Karpas-422 (cell line): ENCODE results near the gene CADM4. TPM values are rescaled to one million over a fixed set of nuclear protein-coding genes. Genes with fewer than 3 reads are reported as not detected.
"Not testable (repeated sequence)": the region's sequence is repeated elsewhere in the genome, so short reads cannot be mapped to it uniquely, and the experiment has no call there.

Source experiments
- DNase-seq: peaks from one replicate; pipeline ENCODE4 v3.0.0-alpha.2; 2015
- H2AFZ ChIP-seq: fragments of 200-600 bp; sonication (generic); 2 replicates; pipeline ENCODE4 v1.6.1; 2014; ENCODE audit warnings: antibody characterized with exemption, low read length, mixed read lengths
- H3K27ac ChIP-seq: fragments of 200-600 bp; sonication (generic); 2 replicates; pipeline ENCODE4 v1.5.1; 2014; ENCODE audit warnings: mild to moderate bottlenecking, low read length, moderate library complexity
- H3K27me3 ChIP-seq: fragments of 200-600 bp; sonication (generic); 2 replicates; pipeline ENCODE4 v1.6.1; 2014; ENCODE audit warnings: low read length, mixed read lengths
- H3K36me3 ChIP-seq: fragments of 200-600 bp; sonication (generic); 2 replicates; pipeline ENCODE4 v1.6.1; 2014; ENCODE audit warnings: low read length, mixed read lengths; ENCODE audit not compliant: insufficient read depth
- H3K4me1 ChIP-seq: fragments of 200-600 bp; sonication (generic); 2 replicates; pipeline ENCODE4 v1.6.1; 2014; ENCODE audit warnings: mild to moderate bottlenecking, low read length, mixed read lengths
- H3K4me2 ChIP-seq: fragments of 200-600 bp; sonication (generic); 2 replicates; pipeline ENCODE4 v1.6.1; 2014; ENCODE audit warnings: low read length, low read depth, mild to moderate bottlenecking; ENCODE audit not compliant: poor library complexity, severe bottlenecking
- H3K4me3 ChIP-seq: fragments of 200-600 bp; sonication (generic); 2 replicates; pipeline ENCODE4 v1.5.1; 2014; ENCODE audit warnings: mild to moderate bottlenecking, antibody characterized with exemption, low read length, mixed read lengths
- H3K79me2 ChIP-seq: fragments of 200-600 bp; sonication (generic); 2 replicates; pipeline ENCODE4 v1.6.1; 2014; ENCODE audit warnings: mild to moderate bottlenecking, low read length, mixed read lengths
- H3K9ac ChIP-seq: fragments of 200-600 bp; sonication (generic); 2 replicates; pipeline ENCODE4 v1.6.0; 2014; ENCODE audit warnings: low read length
- H3K9me2 ChIP-seq: fragments of 200-600 bp; sonication (generic), shearing (Covaris generic); replicated peaks from 2 replicates; pipeline ENCODE4 v1.6.0; 2014; ENCODE audit warnings: mild to moderate bottlenecking, low read length, moderate library complexity; ENCODE audit not compliant: insufficient read depth
- H3K9me3 ChIP-seq: fragments of 300-700, 200-600 bp; sonication (generic); 2 replicates; pipeline ENCODE4 v1.6.1; 2014; ENCODE audit warnings: low read length, mixed read lengths
- H4K20me1 ChIP-seq: fragments of 200-600 bp; sonication (generic); 2 replicates; pipeline ENCODE4 v1.6.1; 2014; ENCODE audit warnings: mild to moderate bottlenecking, antibody characterized with exemption, low read length, low read depth; ENCODE audit not compliant: insufficient read depth
- total RNA-seq: library from RNA; depleted of rRNA; stranded (reverse); fragments of >200 nt; shearing (Covaris generic); gene quantifications from 2 replicates; pipeline ENCODE4 v1.2.3, GENCODE V29; 2014; ENCODE audit warnings: low replicate concordance; rRNA removed

Gene CADM4, protein sequence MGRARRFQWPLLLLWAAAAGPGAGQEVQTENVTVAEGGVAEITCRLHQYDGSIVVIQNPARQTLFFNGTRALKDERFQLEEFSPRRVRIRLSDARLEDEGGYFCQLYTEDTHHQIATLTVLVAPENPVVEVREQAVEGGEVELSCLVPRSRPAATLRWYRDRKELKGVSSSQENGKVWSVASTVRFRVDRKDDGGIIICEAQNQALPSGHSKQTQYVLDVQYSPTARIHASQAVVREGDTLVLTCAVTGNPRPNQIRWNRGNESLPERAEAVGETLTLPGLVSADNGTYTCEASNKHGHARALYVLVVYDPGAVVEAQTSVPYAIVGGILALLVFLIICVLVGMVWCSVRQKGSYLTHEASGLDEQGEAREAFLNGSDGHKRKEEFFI
- not detected in 2 replicates for total RNA-seq

DNA sequence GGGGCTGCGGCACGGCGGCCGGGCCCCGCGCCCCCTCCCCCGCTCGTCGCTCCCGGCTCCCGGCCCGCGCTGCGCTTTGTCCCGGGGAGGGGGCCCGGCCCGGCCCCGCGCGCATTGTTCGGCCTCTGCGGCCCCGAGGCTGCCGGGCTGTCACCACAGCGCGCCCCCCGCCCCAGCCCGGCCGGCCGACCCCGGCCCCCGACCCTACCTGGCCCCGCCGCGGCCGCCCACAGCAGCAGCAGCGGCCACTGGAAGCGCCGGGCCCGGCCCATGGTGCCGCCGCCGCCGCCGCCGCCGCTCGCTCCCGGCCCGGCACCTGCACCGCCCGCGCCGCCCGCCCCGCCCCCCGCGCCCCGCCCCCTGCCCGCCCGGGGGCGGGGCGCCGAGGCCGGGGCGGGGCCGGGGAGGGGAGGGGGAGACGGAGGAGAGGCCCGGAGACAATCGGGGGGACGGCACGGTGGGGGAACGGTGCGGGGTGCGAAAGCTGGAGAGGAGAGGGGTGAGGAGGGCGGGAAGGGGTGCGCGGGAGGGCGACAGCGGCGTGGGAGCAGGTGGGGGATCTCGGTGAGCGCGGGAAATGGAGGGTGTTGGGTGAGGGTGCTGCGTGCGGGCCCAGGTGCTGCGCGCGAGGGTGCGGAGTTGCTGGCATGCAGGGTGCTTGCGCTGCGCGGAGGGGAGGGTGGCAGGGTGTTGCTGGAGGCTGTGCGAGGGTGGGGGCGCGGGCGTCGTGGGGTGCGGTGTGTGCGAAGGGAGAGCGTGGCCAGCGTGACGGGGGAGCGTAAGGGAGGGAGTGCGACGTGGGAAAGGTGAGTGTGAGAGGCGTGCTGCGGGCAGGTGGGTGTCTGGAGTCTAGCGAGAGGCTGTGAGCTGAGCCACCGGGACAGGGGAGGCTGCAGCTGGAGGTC lies at the start of gene CADM4:
Gene CADM4 (minus strand): TSS at position 332 of the 905 bp plus-strand sequence. CDS start 60 bp downstream, at position 272.
- no peak for DNase-seq

DNA sequence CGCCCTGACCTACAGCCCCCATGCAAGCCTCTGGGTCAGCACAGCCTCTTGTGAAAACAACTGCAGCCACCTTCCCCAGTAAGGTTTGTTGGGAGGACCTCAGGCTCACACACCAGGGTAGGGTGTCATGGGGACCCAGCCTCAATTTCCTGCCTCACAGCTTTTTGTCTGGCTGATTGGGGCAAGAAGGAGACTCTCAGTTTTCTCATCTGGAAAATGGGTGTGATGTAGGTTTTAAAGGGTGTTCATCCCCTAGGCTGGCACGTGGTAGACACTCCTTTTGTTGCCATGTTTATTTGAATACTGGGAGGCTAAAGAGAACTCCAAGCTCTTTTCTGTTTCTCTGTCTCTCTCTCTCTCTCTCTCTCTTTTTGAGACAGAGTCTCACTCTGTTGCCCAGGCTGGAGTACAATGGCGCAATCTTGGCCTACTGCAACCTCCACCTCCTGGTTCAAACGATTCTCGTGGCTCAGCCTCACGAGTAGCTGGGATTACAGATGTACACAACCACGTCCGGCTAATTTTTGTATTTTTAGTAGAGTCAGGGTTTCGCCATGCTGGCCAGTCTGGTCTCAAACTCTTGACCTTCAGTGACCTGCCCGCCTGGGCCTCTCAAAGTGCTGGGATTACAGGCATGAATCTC lies 48.5 kb upstream of the CADM4 start:
- Histone ChIP-seq H3K36me3 (no peaks in the 10 kb centered on the region), H3K4me3 (no peak overlapping the region), H3K9me2 (no peaks in the 10 kb centered on the region), H3K9me3 (no peaks in the 10 kb centered on the region), H3K4me1 (no peaks in the 10 kb centered on the region), H3K27me3 (no peaks in the 10 kb centered on the region), H3K4me2 (no peak overlapping the region), H3K9ac (no peak overlapping the region), H4K20me1 (no peaks in the 10 kb centered on the region), H3K79me2 (no peaks in the 10 kb centered on the region), H3K27ac (no peak overlapping the region), H2AFZ (no peak overlapping the region)
- DNase-seq = no peak

More for the DNA sequence above, at the start of gene CADM4:
- no peak within 1 kb of the TSS for H3K4me3 ChIP-seq
- H3K27me3 ChIP-seq = no peaks in the 10 kb centered on the region
- H3K27ac ChIP-seq = no peak within 1 kb of the TSS
- no peaks in the 10 kb centered on the region for H3K36me3 ChIP-seq
- no peaks in the 10 kb centered on the region for H3K4me1 ChIP-seq
- H2AFZ ChIP-seq = no peak within 1 kb of the TSS
- no peak within 1 kb of the TSS for H3K9ac ChIP-seq
- no peaks in the 10 kb centered on the region for H4K20me1 ChIP-seq
- no peak within 1 kb of the TSS for H3K4me2 ChIP-seq
- H3K9me2 ChIP-seq = no peaks in the 10 kb centered on the region
- H3K9me3 ChIP-seq = no peaks in the 10 kb centered on the region
- H3K79me2 ChIP-seq = no peaks in the 10 kb centered on the region

DNA sequence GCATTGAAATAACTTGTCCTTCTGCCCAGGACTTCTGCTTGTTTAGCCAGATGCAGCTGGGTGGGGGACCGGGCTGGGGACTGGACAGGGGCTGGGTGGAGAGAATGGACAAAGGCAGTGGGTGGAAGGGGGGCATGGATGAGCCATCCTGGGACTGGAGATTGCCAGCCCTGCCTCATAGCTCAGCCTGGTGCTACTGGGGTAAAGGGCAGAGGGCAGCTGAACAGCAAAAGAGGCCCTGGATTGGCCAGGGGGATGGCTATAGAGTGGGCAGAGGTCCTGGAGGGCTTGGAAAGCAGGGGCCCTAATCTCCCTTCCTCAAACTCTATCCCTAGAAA lies 48.0 kb upstream of the CADM4 start:
- Histone ChIP-seq H3K27ac (no peak overlapping the region), H3K9me3 (no peaks in the 10 kb centered on the region), H3K4me2 (no peak overlapping the region), H3K36me3 (no peaks in the 10 kb centered on the region), H3K4me3 (no peak overlapping the region), H3K4me1 (no peaks in the 10 kb centered on the region), H3K27me3 (no peaks in the 10 kb centered on the region), H3K9me2 (no peaks in the 10 kb centered on the region), H4K20me1 (no peaks in the 10 kb centered on the region), H3K9ac (no peak overlapping the region), H3K79me2 (no peaks in the 10 kb centered on the region), H2AFZ (no peak overlapping the region)
- no peak for DNase-seq

DNA sequence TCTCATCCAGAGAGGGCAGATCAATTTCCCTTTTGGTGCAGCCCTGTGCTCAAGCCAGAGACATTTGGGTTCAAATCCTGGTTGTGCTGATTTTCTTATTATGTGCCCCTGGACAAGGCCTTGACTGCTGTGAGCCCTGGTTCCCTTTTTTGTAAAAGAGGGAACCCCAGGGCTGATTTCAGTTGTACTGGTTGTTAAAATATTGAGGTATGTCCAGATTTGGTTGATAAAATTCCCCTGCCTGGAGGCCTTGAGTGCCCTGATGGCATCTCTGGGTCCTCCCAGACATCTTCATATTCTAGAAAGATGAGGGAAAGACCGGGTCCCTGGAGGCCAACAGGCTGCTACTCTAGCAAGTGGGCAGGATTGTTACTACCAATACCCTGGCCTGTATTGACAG lies 44.7 kb upstream of the CADM4 start:
- H4K20me1 ChIP-seq = no peaks in the 10 kb centered on the region
- no peak overlapping the region for H3K9ac ChIP-seq
- no peaks in the 10 kb centered on the region for H3K27me3 ChIP-seq
- H3K9me3 ChIP-seq = no peaks in the 10 kb centered on the region
- H3K36me3 ChIP-seq = no peaks in the 10 kb centered on the region
- no peaks in the 10 kb centered on the region for H3K79me2 ChIP-seq
- H2AFZ ChIP-seq = no peak overlapping the region
- no peak for DNase-seq
- H3K27ac ChIP-seq = no peak overlapping the region
- no peaks in the 10 kb centered on the region for H3K9me2 ChIP-seq
- H3K4me2 ChIP-seq = no peak overlapping the region
- no peak overlapping the region for H3K4me3 ChIP-seq
- no peaks in the 10 kb centered on the region for H3K4me1 ChIP-seq

DNA sequence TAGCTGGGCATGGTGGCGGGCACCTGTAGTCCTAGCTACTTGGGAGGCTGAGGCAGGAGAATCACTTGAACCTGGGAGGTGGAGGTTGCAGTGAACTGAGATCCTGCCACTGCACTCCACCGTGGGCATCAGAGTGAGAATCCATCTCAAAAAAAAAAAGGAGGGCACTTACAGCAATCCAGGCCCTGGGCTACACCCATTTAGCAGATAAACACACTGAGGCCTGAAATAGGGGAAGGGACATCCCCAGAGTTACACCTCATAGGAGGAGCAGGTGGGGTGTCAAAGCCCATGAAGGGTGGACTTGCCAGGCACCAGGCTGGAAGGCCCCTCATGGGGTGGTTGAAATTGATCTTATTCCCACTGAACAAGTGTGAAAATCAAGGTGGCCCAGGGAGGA lies 44.3 kb upstream of the CADM4 start:
- Histone ChIP-seq H3K79me2 (no peaks in the 10 kb centered on the region), H3K4me1 (no peaks in the 10 kb centered on the region), H4K20me1 (no peaks in the 10 kb centered on the region), H3K27me3 (no peaks in the 10 kb centered on the region), H2AFZ (no peak overlapping the region), H3K4me2 (no peak overlapping the region), H3K4me3 (no peak overlapping the region), H3K27ac (no peak overlapping the region), H3K36me3 (no peaks in the 10 kb centered on the region), H3K9me2 (no peaks in the 10 kb centered on the region), H3K9ac (no peak overlapping the region), H3K9me3 (no peaks in the 10 kb centered on the region)
- DNase-seq = no peak

DNA sequence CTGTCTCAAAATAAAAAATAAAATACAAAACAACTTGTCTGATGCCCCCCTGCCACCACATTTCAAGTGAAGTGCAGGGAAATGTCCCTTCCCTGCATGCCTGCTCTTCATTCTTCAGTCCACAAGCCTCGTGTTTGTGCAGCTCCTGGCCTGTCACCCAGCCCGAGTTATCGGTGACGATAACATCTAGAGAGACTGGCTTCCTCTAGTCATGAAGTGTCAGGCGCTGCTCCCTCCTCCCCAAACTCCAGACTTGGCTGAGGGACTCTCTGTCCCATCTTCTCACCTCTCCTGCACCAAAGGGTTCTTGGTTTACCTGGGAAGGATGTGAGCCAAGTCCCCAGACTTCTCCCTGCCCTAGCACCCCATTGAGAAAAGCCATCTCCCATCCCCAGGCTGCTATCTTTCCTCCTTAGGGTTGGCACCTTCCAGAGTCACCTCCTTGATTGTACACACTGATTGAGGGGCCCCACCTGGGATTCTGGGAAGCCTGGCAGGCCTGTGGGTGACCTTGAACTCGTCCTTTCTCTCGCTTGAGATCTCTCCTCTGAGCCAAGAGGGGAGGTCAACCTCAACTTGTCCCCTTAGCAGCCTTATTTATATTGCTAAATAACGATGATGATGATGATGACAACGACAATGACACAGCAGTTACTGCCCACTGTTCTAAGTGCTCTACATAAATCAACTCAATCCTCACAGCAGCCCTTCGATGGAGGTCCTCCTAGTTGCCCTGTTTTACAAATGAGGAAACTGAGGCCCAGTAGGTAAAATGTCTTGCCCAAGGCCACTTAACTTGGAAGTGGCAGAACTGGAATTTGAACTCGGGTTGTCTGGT lies 43.4 kb upstream of the CADM4 start:
- Histone ChIP-seq H2AFZ (no peak overlapping the region), H3K4me2 (no peak overlapping the region), H3K4me1 (no peaks in the 10 kb centered on the region), H3K79me2 (no peaks in the 10 kb centered on the region), H3K9me2 (no peaks in the 10 kb centered on the region), H3K4me3 (no peak overlapping the region), H3K27me3 (no peaks in the 10 kb centered on the region), H3K9ac (no peak overlapping the region), H4K20me1 (no peaks in the 10 kb centered on the region), H3K27ac (no peak overlapping the region), H3K36me3 (no peaks in the 10 kb centered on the region), H3K9me3 (no peaks in the 10 kb centered on the region)
- DNase-seq = no peak

DNA sequence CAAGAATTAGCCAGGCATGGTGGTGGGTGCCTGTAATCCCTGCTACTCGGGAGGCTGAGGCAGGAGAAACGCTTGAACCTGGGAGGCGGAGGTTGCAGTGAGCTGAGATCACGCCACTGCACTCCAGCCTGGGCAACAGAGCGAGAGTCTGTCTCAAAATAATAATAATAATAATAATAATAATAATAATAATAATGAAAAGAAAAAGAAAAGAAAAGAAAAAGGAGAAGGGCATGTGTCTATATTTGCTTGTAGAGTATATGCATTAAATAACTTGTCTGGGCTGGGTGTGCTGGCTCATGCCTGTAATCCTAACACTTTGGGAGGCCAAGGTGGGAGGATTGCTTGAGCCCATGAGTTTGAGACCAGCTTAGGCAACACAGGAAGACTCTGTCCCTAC lies 42.6 kb upstream of the CADM4 start:
- not testable (repeated sequence) for H3K27ac ChIP-seq, DNase-seq, H3K9ac ChIP-seq, H3K36me3 ChIP-seq, H2AFZ ChIP-seq, H3K9me2 ChIP-seq, H4K20me1 ChIP-seq, H3K79me2 ChIP-seq, H3K4me1 ChIP-seq, H3K4me2 ChIP-seq, H3K4me3 ChIP-seq, H3K27me3 ChIP-seq, H3K9me3 ChIP-seq
